Kidney tubule cell (primary cell): Measurements from ENCODE around the gene TSPAN5.

ENCODE experiments used
- DNase-seq: peaks from one replicate; pipeline ENCODE4 v3.0.0-alpha.2; 2018; ENCODE audit warnings: low spot score

The TSPAN5 gene

DNA sequence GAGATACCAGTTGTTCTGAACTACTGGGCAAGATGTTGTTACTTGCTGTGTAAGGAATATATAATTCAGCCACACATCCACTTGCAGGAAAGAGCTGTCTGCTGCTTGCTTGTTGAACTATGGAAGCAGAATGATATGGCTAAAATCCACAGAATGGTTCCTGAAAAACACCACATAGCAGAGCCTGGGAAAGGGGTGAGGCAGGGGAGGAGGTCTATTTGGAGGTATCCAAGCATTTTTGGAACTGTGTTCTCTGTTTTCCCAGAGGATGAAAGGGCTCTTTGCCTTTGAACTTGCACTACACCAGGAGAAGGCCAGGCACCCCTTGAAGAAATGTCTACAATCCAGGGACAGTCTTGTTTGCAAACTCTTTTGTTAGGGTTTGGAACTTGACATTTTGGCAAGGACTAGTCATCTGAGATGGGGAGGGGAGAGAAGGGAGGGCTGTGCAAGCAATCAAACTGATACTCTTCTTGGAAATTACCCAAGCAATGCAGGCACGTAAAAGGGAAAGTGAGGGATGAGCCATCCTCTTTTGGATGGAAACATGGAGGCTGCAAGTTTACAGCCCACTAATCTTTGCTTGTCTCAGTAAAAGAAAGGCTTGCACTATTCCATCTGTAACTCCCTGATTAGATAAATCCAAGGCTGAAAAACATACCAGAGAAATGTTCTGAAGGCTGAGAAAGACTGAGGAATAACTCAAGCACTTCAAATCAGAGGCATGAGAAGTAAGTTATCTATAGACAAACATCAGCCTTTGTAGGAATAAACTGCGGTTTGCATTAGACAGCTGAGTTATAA is 141.0 kb downstream of the TSPAN5 start:
- no peak for DNase-seq

DNA sequence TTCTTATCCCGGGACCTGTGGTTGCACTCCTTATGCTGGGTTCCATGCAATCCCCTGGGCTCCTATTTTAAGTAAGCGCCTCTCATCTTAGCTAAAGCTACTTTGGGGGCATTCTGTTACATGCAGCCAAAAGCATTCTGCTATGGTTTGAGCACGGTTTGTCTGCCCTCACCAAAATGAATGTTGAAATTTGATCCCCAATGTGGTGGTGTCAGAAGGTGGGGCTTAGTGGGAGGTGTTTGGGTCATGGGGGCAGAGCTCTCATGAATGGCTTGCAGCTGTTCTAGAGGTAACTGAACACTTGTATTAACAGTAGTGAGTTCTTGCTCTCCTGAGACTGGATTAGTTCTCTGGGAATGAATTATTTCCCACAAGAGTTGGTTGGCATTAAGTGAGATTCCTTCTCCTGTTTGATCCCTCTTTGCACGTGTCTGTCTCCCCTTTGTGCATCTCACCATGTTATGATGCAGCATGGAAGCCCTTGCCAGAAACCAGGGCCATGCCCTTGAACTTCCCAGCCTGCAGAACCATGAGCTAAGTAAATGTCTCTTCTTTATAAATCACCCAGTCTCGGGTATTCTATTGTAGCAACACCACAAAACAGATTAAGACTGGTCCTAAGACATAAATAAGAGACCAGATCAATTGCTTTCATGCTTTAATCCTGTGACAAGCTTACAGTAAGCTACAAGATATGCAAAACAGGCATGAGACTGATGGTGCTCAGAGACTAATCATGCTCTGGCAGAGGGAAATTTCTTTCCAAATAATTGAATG is 141.8 kb downstream of the TSPAN5 start:
- no peak for DNase-seq

DNA sequence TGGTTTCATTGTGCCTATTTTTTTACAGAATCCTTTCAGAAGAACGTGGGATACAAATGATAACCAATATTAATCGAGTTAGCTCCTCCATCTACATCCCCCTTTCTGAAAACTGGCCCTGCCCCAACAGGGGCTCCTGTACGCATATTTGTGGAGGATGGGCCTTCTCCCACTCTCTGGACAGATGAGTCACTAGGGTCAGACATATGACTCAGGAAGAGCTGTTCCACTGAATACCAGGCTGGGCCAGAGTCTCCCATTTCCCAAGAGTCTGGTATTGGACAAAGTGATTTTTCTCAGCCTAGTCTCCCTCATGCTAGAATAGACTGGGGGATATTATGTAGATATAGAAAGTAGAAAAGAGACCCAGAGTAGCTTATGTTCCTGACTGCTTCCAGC is 142.4 kb downstream of the TSPAN5 start:
- DNase-seq: peak; percentile 74

GRCh38 chr4:98515470-98515809 is 143.0 kb downstream of the TSPAN5 start:
- no peak for DNase-seq

- no peak for DNase-seq
Measured at GRCh38 chr4:98514741-98515469, 143.5 kb downstream of the TSPAN5 start.

GRCh38 chr4:98512918-98513317 is 145.5 kb downstream of the TSPAN5 start:
- no peak for DNase-seq

GRCh38 chr4:98510757-98511517 is 147.5 kb downstream of the TSPAN5 start:
- DNase-seq: peak; percentile 26

GRCh38 chr4:98510340-98510739 is 148.1 kb downstream of the TSPAN5 start:
- no peak for DNase-seq

DNA sequence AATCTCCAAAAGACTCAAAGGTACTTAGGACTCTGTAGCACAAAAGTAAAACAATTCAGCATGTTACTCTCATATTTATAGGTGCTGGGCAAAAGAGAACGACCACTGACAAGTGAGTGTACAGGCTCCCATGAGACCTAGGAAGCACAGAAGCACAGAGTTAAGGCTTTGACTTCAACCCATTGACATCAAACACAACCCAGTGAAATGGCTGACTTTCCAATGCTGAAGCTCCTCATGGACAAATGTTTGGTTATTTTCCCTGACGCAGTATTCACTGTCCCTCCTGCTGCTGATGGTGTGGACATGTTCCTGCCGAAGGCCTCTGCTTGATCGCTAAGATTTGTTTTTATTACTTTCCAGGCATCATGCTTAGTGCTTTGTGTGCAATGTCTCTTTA is 148.7 kb downstream of the TSPAN5 start:
- no peak for DNase-seq

DNA sequence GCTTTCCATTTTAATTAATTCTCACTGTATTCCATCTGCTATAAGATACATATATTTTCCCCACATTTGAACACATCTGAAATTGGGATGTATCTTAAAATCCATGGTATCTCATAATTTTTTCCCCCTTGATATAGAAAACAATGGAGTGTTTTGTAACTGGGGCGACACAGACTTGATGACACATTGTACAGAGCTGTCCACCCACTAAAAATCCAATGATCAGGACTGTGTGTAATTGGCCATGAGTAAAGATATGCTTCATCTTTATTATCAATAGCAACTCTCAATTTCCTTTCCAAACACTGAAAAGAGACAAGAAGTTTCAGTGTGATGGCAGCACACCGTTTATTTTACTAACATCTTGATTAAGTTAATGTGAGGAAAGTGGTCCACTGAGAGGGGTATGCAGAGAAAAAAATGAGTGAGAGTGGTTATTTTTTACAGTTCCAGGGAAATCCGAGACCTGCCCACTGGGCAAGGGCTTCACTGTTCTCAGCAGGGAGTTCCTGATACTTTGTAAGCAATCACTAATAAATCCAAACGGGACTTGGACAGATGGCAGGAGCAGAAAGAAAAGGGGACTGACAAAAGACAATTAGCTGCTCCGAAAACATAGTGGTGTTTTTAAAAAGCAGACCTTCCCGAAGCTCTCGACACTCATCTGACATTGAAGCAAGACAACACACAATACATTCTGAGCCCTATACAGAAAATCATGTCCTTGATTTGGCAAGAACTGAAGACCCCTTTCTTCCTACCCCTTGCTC is 149.4 kb downstream of the TSPAN5 start:
- no peak for DNase-seq

- DNase-seq: no peak
Measured at GRCh38 chr4:98508248-98508647, 150.2 kb downstream of the TSPAN5 start.

- DNase-seq: no peak
Measured at GRCh38 chr4:98507299-98507698, 151.1 kb downstream of the TSPAN5 start.

DNA sequence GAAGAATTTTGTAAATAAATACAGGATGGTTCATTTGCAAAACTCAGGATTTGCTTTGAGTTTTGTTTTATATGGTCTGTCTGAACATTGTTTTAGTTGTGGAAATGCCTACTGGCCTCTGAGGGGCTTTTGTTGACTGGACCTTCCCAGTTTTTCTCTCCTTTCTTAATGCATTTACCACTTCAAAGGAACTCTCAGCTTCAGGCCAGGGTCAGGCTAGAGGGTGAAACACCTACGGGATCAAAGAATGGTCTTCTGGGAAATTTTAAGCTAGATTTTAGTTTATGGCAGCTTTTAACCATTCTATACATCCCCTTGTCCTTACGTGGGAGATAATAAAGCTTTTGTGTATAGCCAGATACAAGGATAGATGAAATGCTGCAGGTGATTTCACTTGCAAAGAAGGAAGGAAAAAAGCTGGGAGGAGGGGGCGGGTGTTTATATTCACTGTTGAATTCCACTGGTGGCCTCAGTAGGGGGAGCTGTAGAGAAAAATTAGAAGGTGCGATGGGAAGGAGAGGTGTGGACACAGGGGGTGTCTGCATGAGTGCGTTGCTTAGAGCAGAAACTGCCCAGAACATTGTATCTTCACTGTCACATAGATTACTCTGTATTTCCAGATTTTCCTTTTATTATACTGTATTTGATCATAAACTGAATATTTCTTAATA is 151.8 kb downstream of the TSPAN5 start:
- DNase-seq: no peak

- no peak for DNase-seq
Measured at GRCh38 chr4:98505992-98506391, 152.4 kb downstream of the TSPAN5 start.

GRCh38 chr4:98504091-98504490 is 154.3 kb downstream of the TSPAN5 start:
- DNase-seq: no peak

DNA sequence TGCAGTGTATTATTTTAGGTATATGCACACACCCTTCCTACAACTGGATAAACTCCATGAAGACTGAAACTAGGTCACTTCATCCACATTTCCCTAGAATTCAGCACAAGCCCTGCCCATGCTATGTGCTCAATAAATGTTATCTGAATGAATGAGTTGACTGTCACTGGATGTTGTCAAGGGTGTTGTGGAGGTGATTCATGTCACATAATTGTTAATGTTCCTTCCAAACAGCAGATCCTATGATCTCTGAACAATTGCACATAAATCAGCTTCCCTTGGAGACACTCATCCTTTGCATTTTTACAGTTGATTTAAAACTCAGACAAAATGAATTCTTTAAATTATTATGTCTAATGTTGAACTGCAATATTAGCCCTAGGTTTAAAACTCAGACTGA is 154.7 kb downstream of the TSPAN5 start:
- peak; percentile 19 for DNase-seq

GRCh38 chr4:98502624-98503023 is 155.8 kb downstream of the TSPAN5 start:
- no peak for DNase-seq

- DNase-seq: no peak
Measured at GRCh38 chr4:98502031-98502430, 156.4 kb downstream of the TSPAN5 start.

GRCh38 chr4:98501383-98501782 is 157.0 kb downstream of the TSPAN5 start:
- DNase-seq: peak; percentile 39

DNA sequence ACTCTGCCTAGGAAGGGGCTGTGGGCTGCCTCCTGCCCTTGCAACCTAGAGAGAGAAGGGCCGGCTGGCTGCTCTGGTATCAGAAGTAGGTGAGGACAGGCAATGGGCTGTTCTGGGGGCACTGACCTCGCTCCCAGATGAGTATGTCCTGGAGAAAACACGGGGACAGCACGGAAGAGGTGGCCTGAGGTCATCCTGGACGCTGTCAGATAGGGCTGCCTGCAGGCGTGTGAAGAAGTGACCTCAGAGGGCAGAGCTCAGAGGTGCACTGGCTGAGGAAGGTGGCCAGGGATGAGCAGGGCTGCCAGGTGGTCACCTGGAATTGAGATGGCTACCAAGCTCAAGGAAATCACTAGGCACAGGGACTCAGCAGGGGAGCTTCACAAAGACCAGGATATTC is 159.6 kb downstream of the TSPAN5 start:
- DNase-seq: no peak
